DOHH2 (cell line): ENCODE data around the gene GBGT1.

ENCODE experiments used
- EZH2phosphoT487 ChIP-seq: fragments of 200-600 bp; sonication (generic); IDR thresholded peaks from 2 replicates; pipeline ENCODE4 v1.6.1; 2017; ENCODE audit warnings: borderline replicate concordance, mild to moderate bottlenecking, antibody characterized with exemption, low read length, moderate library complexity, mixed read lengths
- TF ChIP-seq, protein P1 (sequence below): fragments of 200-600 bp; sonication (generic); IDR thresholded peaks from one replicate; pipeline ENCODE4 v1.5.1; 2014; ENCODE audit warnings: antibody characterized with exemption, mild to moderate bottlenecking, low read depth, low read length; ENCODE audit not compliant: poor library complexity, severe bottlenecking

DNA sequence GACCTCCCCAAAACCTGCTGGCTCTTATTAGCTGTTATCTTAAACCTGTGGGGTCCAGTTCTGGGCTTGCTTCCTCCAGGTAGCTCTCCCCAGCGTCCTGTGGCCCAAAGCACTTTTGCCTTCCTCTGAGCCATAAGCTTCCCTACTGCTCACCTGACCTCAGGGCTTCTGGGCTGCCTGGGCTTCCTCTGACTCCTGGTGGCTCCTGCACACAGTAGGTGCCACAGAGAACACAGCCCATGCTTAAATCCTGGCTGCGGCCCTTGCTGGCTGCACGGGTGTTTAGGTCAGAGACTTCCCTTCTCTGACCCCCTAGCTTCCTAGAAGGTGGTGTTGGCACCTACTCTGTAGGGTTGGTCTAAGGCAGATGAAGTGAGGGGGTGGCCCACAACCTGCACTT is 45.1 kb downstream of the GBGT1 start:
- TF ChIP-seq EZH2phosphoT487, result no peak
- TF ChIP-seq, protein P1, sequence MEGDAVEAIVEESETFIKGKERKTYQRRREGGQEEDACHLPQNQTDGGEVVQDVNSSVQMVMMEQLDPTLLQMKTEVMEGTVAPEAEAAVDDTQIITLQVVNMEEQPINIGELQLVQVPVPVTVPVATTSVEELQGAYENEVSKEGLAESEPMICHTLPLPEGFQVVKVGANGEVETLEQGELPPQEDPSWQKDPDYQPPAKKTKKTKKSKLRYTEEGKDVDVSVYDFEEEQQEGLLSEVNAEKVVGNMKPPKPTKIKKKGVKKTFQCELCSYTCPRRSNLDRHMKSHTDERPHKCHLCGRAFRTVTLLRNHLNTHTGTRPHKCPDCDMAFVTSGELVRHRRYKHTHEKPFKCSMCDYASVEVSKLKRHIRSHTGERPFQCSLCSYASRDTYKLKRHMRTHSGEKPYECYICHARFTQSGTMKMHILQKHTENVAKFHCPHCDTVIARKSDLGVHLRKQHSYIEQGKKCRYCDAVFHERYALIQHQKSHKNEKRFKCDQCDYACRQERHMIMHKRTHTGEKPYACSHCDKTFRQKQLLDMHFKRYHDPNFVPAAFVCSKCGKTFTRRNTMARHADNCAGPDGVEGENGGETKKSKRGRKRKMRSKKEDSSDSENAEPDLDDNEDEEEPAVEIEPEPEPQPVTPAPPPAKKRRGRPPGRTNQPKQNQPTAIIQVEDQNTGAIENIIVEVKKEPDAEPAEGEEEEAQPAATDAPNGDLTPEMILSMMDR, result no peak
